Glomerular visceral epithelial cell (primary cell): ENCODE measurements around the gene ZNF283.

Experiments
- DNase-seq: peaks from one replicate; pipeline ENCODE4 v3.0.0-alpha.2; 2016; ENCODE audit errors: extremely low spot score

ZNF283 gene

DNA sequence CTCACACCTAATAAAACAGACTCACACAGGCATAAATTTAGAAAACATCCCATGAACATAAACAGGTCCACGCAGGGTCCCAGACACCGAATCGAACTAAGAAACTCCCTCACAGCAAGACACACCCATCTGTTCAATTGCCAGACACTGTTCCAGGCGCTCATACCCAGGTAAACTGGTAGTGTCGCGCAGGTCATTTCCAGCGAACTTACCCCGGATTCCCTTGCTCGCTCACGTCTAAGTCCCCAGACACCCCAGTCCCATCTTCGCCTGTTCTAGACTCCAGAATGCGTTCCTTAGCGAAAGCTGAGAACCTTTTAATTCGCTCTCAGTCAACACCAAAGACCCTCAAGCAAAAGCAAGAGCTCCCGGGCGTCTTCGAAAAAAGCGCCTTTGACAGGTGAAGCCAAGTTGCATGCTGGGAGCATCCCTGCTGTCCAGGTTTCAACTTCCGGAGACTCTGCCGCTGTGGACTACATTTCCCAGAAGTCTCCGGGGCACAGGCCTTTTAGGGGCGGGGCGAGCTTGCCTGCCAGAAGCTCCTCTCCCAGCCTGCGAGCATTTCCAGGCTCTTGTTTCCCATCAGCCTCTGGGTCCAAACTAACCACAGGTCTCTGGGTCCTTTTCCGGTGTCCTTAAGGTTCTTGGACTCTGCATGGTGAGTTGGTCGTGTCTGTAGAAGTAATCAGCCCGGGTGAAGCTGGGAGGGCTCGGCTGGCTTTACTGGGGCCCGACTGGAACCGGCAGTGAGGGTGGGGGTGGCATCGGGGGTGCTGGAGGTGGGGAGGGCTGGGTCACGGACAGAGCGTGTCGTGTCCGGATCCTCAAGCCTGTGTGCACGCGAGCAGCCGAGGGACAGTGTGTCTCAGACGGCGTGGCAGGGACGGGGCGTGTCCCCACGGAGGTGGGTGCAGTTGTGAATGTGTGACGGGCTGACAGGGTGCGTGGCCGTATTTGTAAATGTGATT lies at the start of gene ZNF283:
ZNF283 (plus strand) TSS at position 535 of the 968 bp plus-strand sequence. CDS start 6,184 bp downstream, outside the sequence.
- peak; percentile 86 for DNase-seq

DNA sequence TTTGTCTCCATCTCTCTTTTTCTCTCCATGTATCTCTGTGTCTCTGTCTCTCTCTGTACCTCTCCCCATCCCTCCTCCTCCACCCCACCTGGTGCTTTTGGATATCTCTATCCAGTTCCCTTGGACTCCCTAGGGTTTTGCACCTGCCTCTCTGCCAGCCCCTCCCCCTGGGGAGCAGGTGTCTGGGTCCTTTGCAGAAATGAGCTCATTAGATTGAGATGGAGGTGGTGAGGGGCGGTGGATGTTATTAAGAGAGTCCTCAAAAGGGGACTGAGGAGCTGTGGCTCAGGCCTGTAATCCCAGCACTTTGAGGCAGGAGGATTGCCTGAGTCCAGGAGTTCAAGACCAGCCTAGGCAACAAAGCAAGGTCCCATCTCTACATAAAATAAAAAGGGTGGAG lies 48.5 kb upstream of the ZNF283 start:
- no peak for DNase-seq

DNA sequence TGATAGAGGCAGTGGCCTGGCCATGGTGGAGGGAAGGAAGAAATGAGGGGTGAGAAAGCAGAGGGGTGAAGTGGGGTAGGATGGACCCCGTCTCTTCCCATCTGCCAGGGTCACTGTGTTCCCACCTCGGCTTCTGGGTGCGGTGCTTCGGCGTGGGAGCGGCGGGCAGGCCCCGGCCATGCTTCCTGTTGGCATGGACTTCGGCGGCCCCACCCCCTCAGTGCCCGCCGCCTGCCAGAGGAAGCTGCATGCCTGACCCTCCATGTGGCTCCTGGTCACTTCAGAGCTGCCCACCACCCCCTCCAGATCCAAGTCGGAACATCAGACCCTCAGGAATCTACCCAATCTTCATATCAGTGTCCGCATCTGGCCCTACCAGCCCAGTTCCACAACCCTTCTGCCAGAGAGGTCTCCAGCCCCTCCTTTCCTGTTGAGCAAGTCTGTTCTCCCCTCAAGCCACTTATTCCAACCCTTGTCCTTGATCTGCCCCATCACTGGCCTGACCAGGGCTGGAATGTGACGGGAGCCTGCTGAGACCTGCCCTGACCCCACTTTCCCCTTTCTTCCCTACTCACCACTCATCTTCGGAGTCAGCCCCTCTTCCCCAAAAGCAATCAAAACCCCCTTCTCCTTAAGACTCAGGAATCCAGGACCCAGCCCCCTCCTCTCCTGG lies 47.8 kb upstream of the ZNF283 start:
- DNase-seq = no peak

DNA sequence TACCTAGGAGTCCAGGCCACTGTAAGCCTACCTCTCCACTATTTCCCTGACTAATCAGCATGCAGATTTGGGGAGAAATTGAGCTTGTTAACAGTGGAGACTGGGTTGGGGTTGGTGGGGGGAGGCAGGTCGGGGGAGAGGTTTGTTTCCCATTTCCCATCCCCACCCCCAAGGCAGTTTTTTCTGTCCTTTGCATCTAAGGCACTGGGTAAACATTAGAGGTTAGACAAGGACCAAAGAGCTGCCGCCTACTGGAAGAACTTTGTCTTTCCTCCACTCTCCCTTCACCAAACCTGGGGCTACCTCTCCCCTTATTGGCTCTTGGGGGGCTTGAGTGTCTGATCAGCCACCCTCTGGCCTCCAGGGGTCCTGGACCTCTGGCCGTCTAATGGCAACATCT lies 47.3 kb upstream of the ZNF283 start:
- DNase-seq = no peak

DNA sequence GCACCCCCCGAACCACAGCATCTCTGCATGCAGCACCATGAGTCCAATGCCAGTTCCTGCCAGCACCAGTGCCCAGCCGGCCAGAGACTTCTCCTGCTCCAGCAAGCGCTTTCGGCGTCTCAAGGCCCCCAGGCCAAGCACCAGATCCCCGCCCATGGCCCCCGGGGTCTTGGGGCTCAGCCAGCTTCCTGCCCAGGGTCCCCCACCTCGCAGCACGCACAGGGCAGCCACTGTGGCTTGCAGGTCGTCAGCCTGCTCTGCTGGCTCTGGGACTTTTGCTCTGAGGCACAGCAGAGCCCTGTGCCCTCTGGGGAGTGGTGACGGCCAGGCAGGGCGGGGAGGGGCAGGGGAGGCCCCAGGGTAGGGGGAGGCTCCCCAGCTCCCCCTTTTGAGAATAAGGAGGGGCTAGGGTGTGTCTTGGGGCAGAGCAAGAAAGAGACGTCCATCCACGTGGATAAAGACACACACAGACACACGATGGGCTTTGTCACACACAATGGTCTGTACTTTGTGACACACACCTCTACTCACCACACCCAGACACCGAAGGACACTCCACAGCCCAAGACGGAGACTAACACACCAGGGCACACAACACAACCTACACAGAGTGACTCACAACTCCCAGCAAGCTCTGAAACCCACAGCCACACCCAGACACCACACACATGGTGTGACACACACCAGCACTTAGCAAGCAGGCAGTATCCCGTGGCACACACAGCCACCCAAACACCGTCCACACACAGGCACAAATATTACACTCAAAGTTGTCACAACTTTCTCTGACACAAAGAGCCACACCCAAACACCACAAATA lies 46.2 kb upstream of the ZNF283 start, which contains the start of gene KCNN4:
KCNN4 (minus strand) TSS at position 268 of the 820 bp plus-strand sequence; CDS start at position 156, 112 bp downstream.
- DNase-seq = peak; percentile 63

DNA sequence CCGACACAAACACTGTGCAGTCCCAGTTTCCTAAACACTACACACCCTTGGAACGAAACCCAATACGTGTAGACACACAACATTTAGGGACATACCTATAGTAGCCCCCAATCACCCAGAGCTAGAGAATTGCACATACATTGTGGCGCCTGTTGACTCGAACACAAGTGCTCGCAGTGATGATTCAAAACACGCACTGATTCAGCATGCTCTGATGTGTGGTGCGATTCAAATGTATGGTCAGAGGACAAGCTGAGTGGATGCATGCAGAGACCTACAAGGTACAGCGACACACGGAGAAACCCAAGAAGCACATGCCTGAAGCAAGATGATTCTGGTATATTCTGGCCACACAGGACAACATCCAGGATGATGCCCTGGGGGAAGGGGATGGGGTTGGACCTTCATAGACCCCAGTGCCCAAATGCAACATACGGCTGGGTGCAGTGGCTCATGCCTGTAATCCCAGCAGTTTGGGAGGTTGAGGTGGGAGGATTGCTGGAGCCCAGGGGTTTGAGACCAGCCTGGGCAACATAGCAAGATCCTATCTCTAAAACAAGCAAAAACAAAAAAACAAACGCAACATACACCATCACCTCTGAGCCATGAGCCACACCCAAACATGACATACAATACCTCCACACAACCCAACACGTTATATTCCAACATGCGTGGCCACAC lies 45.4 kb upstream of the ZNF283 start:
- DNase-seq = no peak

DNA sequence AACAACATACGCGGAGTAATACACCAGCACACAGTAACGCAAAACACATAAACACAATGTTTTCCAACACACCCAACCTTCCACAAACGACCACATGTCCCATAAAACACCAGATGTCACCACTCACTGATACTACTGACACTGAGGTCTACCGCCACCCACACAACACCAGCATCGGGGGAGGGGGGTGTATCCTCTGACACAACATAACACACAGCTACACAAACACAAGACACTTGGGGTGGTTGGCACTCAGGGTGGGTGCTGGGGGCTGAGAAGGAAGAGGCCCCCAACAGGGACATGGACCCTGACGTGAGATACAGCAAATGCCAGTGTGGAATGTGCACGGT lies 44.8 kb upstream of the ZNF283 start:
- no peak for DNase-seq

DNA sequence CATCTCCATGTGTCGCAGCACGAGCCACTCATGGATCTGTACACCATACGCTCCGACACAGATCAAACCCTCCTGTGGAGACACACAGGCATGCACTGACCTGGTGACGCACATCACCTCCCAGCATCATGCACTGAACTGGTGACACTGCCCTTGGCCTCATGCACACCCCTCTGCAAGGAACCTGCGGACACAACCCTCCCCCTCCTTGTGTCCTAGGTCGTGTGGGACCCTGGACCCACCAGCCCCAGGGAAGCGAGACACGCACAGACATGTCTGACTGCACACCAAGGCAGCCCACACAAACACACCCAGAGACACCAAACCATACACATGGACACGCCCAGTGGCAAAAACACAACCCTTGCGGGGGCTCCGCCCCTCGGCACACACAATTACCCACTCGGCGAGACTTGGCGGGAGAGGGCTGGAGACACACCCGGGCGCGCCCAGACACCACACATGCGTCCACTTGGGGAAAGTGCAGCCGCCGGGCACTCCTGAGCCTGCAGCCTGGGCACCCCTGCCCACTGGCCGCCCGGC lies 44.4 kb upstream of the ZNF283 start:
- DNase-seq = no peak

DNA sequence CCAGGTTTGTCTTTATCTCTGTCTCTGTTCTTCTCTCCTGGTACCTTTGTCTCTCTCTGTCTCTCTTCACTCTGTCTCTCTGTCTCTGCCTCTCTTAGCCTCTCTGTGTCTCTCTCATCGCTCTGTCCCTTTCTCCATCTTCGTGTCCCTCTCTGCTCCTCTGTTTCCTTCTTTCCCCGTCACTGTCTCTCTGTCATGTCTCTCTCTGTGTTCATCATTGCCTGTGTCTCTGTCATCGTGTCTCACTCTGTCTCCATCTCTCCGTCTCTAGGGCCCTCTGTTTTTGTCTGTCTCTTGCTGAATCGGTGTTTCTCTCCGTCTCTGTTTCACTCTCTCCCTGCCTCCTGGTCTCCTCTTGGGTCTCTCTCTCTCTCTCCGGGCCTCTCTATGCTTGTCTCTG lies 43.5 kb upstream of the ZNF283 start:
- DNase-seq = no peak

DNA sequence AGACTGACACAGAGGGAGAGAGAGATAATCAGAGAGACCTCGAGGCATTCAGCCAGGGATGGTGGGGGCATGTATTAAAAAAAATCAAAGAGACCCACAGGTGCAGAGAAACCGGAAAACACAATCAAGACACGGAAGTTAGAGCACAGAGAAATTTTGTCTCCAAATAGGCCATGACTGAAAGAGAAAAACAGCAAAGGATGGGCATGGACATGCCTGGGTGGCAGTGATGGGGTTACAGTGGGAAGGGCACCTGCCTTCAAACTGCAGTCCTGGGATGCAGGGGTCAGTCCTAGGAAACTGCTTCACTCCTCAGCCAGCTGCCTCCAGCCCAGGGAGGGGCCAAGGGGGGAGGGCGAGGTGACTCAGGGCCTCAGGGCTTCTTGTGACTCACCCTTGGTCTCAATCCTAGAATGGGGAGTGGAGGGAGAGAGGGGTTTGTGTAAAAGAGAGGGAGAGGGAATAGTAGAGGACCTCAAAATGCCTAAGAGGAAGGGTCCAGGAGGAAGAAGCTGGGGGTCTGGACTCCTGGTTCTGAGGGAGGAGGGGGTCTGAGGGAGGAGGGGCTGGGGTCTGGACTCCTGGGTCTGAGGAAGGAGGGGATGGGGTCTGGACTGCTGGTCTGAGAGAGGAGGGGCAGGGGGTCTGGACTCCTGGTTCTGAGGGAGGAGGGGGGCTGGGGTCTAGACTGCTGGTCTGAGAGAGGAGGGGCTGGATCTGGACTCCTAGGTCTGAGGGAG lies 42.7 kb upstream of the ZNF283 start:
- DNase-seq = peak; percentile 86

DNA sequence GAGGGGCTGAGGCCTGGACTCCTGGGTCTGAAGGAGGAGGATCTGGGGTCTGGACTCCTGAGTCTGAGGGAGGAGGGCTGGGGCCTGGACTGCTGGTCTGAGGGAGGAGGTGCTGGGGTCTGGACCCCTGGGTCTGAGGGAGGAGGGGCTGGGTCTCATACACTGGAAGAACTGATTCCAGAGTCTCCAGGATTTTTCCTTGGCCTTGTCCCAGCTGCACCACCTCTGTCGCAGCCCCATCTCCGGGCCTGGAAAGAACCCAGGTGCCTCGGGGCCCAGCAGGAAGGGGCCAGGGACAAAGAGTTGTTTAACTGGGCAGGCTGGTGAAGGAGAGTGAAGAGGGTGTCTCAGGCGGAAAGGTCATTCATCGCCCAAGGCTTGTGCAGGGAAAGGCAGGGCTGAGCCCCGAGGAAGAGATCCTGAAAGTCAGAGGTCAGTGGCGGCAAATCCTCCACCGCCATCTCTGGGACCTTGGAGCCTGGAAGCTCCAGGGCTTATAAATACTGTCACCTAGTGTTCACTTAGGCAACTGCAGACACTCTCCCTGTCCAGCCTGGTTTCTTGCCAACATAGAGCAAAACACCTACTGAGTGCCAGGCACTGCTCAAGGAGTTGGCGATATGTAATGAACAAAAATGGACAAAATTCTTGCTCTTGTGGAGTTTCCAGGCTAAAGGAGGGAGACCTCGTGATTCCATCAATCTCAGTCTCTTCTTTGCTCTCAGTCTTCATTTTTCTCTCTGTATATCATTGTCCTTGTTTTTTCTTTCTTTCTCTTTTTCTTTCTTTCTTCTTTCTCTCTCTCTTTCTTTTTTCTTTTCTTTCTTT lies 41.9 kb upstream of the ZNF283 start:
- DNase-seq = peak; percentile 75

DNA sequence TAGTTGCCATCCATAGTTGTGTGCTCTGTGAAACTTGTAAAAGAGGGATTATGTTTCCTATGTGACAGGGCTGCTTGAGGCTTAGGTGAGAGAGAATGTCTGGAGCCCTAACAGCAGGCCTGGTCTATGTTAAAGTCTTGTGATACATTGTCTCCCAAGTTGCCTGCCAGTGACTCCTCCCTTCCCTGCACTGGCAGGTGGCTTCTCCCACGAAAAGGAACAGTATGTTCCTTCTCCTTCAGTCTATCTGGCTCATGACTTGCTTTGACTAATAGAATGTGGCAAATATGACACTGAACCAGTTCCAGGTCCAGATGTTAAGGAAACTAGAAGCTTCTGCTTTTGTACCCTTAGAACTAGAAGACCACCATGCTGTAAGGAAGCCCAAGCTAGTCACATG lies 40.5 kb upstream of the ZNF283 start:
- DNase-seq = no peak

DNA sequence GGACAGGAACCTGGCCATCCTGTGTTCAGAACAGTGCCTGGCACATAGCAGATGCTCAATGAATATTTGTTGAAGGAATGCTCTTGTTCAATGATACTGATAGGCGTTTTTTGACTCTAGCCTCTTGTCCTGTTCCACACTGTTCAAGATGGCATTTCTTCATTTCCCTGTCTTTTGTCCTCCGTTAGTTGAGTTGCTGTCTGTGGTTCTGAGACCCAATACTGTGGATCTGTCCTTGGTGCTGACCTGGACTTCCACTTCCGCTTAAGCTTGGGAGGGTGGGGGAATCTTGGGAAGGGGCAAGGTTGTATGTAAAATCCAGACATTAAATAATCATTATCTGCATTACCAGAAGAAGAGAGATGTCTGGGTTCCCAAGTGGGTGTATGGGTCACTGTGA lies 38.1 kb upstream of the ZNF283 start:
- peak; percentile 35 for DNase-seq

DNA sequence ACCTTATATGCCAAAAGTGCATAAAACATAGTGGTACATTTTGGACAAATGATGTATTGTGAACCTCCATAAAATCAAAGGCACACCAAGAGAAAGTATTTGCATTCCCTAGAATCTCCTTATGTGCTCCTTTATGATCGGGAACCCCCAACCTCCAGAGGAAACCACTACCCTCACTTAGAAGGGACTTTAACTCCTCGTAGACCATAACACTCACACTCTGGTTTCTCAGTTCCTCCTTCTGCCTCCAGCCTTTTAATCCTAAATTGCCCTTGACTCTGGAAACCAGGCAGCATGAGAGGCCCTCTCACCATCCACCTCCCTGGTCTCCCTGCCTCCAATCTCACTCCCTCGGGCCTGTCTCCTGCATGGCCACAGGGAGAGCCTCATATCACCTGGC lies 36.5 kb upstream of the ZNF283 start:
- no peak for DNase-seq

DNA sequence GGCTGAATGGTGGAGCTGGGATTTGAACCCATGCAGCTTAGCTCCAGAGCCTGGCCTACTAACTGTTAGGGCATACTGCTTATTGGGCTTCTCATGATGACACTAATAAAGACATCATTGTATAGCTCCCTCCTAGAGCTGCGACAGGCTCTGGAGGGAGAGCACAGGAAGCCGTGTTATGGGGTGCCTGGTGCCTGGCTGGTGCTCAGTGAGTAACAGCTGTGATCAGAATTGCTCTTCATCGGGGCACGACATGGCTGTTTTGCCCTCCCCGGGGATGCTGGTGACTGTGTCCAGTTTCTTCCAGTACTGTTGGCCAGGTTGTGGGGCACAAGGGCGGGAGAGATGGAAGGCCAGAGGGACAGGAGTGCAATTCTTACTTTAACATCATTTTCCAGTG lies 30.0 kb upstream of the ZNF283 start:
- DNase-seq = no peak

DNA sequence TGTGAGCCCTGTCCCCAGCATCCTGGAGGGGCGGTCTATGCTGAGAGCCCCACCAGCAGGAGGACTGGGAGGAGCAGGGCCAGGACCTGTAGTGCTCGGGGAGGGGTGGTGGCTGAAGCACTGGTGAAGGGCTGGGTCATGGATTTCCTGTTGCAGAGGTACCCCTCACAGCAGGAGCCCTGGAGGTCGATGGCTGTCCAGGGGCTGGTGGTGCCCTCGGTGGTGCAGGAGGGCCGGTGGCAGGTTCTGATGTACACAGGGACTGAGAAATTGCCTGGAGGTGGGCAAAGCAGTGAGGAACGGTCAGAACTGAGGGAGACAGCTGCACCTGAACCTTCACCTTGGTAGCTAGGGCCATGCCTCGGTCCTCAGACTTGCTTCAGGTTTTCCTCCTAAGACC lies 29.6 kb upstream of the ZNF283 start:
- no peak for DNase-seq

DNA sequence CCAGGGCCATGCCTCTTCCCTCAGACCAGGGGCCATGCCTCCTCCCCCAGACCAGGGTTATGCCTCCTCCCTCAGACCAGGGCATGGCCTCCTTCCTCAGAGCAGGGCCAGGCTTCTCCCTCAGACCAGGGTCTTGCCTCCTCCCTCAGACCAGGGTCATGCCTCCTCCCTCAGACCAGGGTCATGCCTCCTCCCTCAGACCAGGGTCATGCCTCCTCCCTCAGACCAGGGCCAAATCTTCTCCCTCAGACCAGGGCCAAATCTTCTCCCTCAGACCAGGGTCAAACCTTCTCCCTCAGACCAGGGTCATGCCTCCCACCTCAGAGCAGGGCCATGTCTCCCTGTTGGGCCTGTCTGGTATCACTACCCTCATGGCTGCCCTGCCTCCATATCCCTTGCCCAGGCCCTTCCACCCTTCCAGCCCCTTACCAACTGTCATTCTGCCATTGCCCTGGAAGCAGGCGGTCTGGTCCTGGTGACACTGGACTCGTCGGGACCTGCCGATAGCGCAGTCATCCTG lies 29.0 kb upstream of the ZNF283 start:
- DNase-seq = no peak

DNA sequence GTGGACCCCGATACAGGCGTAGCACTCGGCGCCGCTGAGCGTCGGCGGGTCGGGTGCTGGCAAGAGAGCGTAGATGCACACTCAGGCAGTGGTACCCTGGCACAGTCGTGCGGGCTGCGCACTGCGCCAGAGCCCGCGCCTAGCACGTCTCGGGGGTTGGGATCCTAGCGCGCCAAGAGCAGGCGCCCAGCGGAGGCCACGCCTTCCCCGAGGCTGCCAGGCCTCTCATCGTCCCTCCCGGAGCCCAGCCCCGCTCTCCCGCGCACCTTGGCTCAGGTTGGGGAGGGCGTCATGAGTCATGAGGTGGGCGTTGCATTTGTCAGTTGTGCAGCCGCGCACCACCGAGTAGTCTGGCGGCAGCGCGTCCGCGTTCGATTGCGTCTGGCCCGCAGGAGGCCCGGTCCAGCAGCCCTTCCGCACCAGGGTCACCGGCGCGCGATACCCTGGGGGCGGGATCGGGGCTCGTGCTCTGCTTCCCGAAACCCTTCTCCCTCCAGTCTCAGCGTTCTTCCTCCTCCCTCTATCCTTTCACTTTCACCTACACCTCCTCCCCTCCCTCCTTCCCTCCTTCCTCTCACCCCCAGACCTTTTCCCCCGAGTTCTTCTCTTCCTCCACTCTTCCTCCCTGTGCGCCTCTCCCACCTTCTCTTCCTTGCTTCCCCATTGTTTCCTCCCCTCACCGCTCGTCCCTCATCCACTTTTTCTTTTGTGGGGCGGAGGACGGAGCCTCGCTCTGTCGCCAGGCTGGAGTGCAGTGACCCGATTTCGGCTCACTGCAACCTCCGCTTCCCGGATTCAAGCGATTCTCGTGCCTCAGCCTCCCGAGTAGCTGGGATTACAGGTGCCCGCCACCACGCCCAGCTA lies 28.3 kb upstream of the ZNF283 start:
- DNase-seq = peak; percentile 41
